Skin of body (tissue), 2 donors: ENCODE data around the gene GATA1. TPM values are rescaled to one million over a fixed set of nuclear protein-coding genes. Genes with fewer than 3 reads are reported as not detected.
"Not testable (repeated sequence)": the region's sequence is repeated elsewhere in the genome, so short reads cannot be mapped to it uniquely, and the experiment has no call there.

ENCODE experiments used
- DNase-seq: peaks from one replicate; lab custom pipeline; 2025; lab: John Stamatoyannopoulos, UW
- total RNA-seq: library from RNA; depleted of rRNA; stranded (reverse); fragments of >200 nt; gene quantifications from one replicate; pipeline ENCODE4 v1.2.3, GENCODE V29; 2014

The GATA1 gene
- total RNA-seq, 1 donor from 2014 or later = 1.1 TPM

- no peak for DNase-seq
Observed at GRCh38 chrX:48814722-48815121, 28.3 kb downstream of the GATA1 start.

- no peak for DNase-seq
Observed at GRCh38 chrX:48815266-48815665, 28.9 kb downstream of the GATA1 start.

GRCh38 chrX:48816014-48816810 lies 29.8 kb downstream of the GATA1 start:
- no peak for DNase-seq

- DNase-seq = no peak
Observed at GRCh38 chrX:48818098-48818497, 31.7 kb downstream of the GATA1 start.

GRCh38 chrX:48818866-48819265 lies 32.5 kb downstream of the GATA1 start:
- no peak for DNase-seq

- not testable (repeated sequence) for DNase-seq
Observed at GRCh38 chrX:48819394-48819793, 33.0 kb downstream of the GATA1 start.

GRCh38 chrX:48823053-48823452 lies 36.7 kb downstream of the GATA1 start:
- DNase-seq = no peak

- no peak for DNase-seq
Observed at GRCh38 chrX:48824066-48824465, 37.7 kb downstream of the GATA1 start.

GRCh38 chrX:48826135-48826875 lies 39.9 kb downstream of the GATA1 start, which contains the start of gene ERAS:
TSS of gene ERAS (plus strand) at chrX:48826513. CDS start at chrX:48829124, 2,611 bp downstream.
- DNase-seq = no peak

GRCh38 chrX:48826876-48827653 lies 40.7 kb downstream of the GATA1 start:
- DNase-seq = no peak

- DNase-seq = no peak
Observed at GRCh38 chrX:48827654-48827968, 41.2 kb downstream of the GATA1 start.

GRCh38 chrX:48829016-48829735 lies 42.8 kb downstream of the GATA1 start:
- no peak for DNase-seq

GRCh38 chrX:48831136-48831908 lies 44.9 kb downstream of the GATA1 start:
- DNase-seq = no peak

- DNase-seq = no peak
Observed at GRCh38 chrX:48831909-48832291, 45.5 kb downstream of the GATA1 start.

- no peak for DNase-seq
Observed at GRCh38 chrX:48833542-48834138, 47.2 kb downstream of the GATA1 start.

GRCh38 chrX:48834383-48834709 lies 48.0 kb downstream of the GATA1 start:
- no peak for DNase-seq

- no peak for DNase-seq
Observed at GRCh38 chrX:48835524-48836329, 49.3 kb downstream of the GATA1 start, which contains the start of gene PCSK1N. TSS of gene PCSK1N (minus strand) at chrX:48835610. CDS start at chrX:48835532, 78 bp downstream.

- no peak for DNase-seq
Observed at GRCh38 chrX:48839686-48840085, 53.3 kb downstream of the GATA1 start.
